D721Med (cell line): Measurements from ENCODE around the gene TMEM59L.

Experiments
- DNase-seq: peaks from one replicate; pipeline ENCODE4 v3.0.0; 2011; ENCODE audit warnings: low spot score; ENCODE audit not compliant: insufficient read length
- FAIRE-seq: peaks from 2 replicates; lab custom pipeline; 2011; peaks lifted over from hg19 to GRCh38; lab: Jason Lieb, UNC
- CTCF ChIP-seq: IDR thresholded peaks from 2 replicates; pipeline ENCODE4 v1.5.1; 2012; ENCODE audit warnings: mild to moderate bottlenecking, control low read depth; ENCODE audit not compliant: insufficient read depth; ENCODE audit errors: missing control alignments

The TMEM59L gene

GRCh38 chr19:18620311-18620710, 7.6 kb downstream of the TMEM59L start:
- DNase-seq, result no peak
- FAIRE-seq, result no peak
- TF ChIP-seq CTCF, result no peak

GRCh38 chr19:18620902-18621301, 8.2 kb downstream of the TMEM59L start:
- no peak for FAIRE-seq
- TF ChIP-seq CTCF, result no peak
- DNase-seq, result no peak

GRCh38 chr19:18626906-18627305, 14.2 kb downstream of the TMEM59L start:
- no peak for FAIRE-seq
- no peak for TF ChIP-seq CTCF
- DNase-seq, result no peak

DNA sequence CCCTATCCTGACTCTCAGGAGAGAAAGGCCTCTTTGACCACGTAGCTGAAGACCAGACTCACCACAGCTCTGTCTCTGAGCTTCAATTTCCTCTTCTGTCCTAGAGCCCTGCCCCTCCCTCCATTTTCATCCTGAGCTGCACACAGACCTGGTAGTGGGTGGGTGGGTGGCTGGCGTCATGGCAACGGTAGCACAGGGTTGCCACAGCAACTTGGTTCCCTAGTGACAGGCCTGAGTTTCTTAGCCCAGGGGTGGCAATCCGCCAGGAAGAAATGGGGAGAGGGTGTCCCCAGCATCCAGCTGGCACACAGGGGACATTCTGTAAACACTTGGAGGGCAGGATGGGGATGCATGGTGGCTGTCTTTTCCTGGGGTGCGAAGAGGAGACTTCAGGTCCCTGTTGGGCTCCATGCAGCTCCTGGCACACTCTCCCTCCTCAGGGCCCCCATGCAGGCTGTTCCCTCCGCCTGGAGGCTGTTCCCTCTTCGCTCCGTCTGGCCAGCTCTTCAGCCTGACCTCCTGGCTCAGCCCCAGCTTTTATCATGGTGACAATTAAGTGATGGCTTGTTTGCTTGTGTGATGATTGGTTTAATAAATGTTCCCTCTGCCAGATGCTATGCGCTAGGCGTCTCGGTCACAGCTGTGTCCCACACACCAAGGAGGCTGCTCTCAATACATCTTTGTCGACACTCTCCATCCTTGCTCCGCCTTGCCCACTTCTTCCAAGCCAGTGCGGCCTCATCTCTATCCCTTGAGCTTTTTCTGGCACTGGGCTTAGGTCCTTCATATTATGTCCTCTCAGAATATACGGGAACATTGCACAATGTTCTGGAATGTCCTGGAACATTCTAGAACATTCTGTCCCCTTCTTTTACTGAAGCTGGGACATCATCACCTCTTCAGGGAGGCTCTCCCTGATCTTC, 16.8 kb downstream of the TMEM59L start:
- no peak for TF ChIP-seq CTCF
- DNase-seq (no peak), FAIRE-seq (no peak)

GRCh38 chr19:18633321-18633720, 20.7 kb downstream of the TMEM59L start:
- DNase-seq (no peak), FAIRE-seq (no peak)
- no peak for TF ChIP-seq CTCF

- FAIRE-seq (no peak), DNase-seq (no peak)
- no peak for TF ChIP-seq CTCF
Observed at GRCh38 chr19:18634612-18635297, 22.1 kb downstream of the TMEM59L start.

DNA sequence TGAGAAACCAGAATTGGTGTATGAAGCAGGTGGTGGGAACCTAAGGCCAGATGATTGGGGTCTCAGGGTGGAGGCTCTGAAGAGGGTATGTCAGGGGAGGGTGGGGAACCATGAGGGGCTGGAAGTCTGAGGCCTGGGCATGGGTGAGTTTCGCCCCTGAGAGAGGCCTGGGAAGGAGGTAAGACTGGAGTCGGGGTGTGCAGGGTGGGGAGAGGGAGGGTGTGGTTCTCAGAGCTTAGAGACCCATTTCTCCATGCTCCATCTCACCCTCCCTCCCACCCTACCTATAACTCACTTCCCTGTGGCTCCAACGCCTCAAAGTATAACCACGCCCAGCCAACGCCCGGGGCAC, 23.1 kb downstream of the TMEM59L start:
- TF ChIP-seq CTCF, result no peak
- FAIRE-seq (no peak), DNase-seq (no peak)
